Osteoblast (primary cell): Measurements from ENCODE around the gene TLCD3B. TPM values are rescaled to one million over a fixed set of nuclear protein-coding genes. Genes with fewer than 3 reads are reported as not detected.

Experiments
- DNase-seq: peaks from one replicate; pipeline ENCODE4 v3.0.0; 2011; ENCODE audit warnings: low spot score, mixed read lengths; ENCODE audit not compliant: insufficient read length; ENCODE audit errors: missing footprints
- H2AFZ ChIP-seq: 2 replicates; pipeline ENCODE4 v1.6.0; 2011; ENCODE audit warnings: mild to moderate bottlenecking, low read length
- H3K27ac ChIP-seq: 2 replicates; pipeline ENCODE4 v1.5.1; 2011; ENCODE audit warnings: mild to moderate bottlenecking, low read depth, low read length, moderate library complexity
- H3K27me3 ChIP-seq: 2 replicates; pipeline ENCODE4 v1.6.0; 2012; ENCODE audit warnings: mild to moderate bottlenecking, control low read depth, inconsistent platforms, low read length, moderate library complexity; ENCODE audit not compliant: insufficient read depth
- H3K36me3 ChIP-seq: 2 replicates; pipeline ENCODE4 v1.5.1; 2011; ENCODE audit warnings: mild to moderate bottlenecking, low read length, control low read depth, moderate library complexity; ENCODE audit not compliant: insufficient read depth
- H3K4me1 ChIP-seq: 2 replicates; pipeline ENCODE4 v1.5.1; 2011; ENCODE audit warnings: mild to moderate bottlenecking, low read length, control low read depth, moderate library complexity; ENCODE audit not compliant: insufficient read depth
- H3K4me2 ChIP-seq: 2 replicates; pipeline ENCODE4 v1.6.0; 2011; ENCODE audit warnings: mild to moderate bottlenecking, low read length; ENCODE audit not compliant: insufficient read depth
- H3K4me3 ChIP-seq: fragments of 200-600 bp; sonication (generic); 3 replicates; pipeline ENCODE4 v1.5.1; 2012; ENCODE audit warnings: mild to moderate bottlenecking, low read length, inconsistent platforms; ENCODE audit not compliant: insufficient read depth
- H3K79me2 ChIP-seq: 2 replicates; pipeline ENCODE4 v1.6.0; 2012; ENCODE audit warnings: mild to moderate bottlenecking, low read length, control low read depth, inconsistent platforms; ENCODE audit not compliant: insufficient read depth
- H3K9me3 ChIP-seq: 2 replicates; pipeline ENCODE4 v1.5.1; 2011; ENCODE audit warnings: low read depth, low read length, control low read depth
- H4K20me1 ChIP-seq: 2 replicates; pipeline ENCODE4 v1.6.0; 2012; ENCODE audit warnings: mild to moderate bottlenecking, low read length, control low read depth; ENCODE audit not compliant: insufficient read depth
- CTCF ChIP-seq: IDR thresholded peaks from 2 replicates; pipeline ENCODE4 v1.5.1; 2011; ENCODE audit warnings: mild to moderate bottlenecking, low read depth, low read length, moderate library complexity; ENCODE audit errors: extremely low read depth
- total RNA-seq: library from RNA; depleted of rRNA; stranded (reverse); fragments of >200 nt; gene quantifications from 2 replicates; pipeline ENCODE4 v1.2.3, GENCODE V29; 2012

Gene TLCD3B
- total RNA-seq, 1 donor, result 0.36 TPM

- peaks cover 9% of the 10 kb centered on the region for H3K36me3 ChIP-seq
- H3K4me1 ChIP-seq, result peaks cover 8% of the 10 kb centered on the region
- no peak overlapping the region for H3K4me2 ChIP-seq
- H3K4me3 ChIP-seq, result no peak overlapping the region
- H2AFZ ChIP-seq, result no peak overlapping the region
- peaks cover 11% of the 10 kb centered on the region for H3K79me2 ChIP-seq
- H4K20me1 ChIP-seq, result peaks cover 4% of the 10 kb centered on the region
- DNase-seq, result peak; percentile 88
- H3K9me3 ChIP-seq, result no peaks in the 10 kb centered on the region
- H3K27ac ChIP-seq, result no peak overlapping the region
- H3K27me3 ChIP-seq, result no peaks in the 10 kb centered on the region
- TF ChIP-seq CTCF, result no peak
Observed at GRCh38 chr16:30000735-30001631, 30.1 kb downstream of the TLCD3B start.

- no peak for DNase-seq
- Histone ChIP-seq H3K4me2 (no peak overlapping the region), H4K20me1 (peaks cover 4% of the 10 kb centered on the region), H3K27ac (no peak overlapping the region), H3K36me3 (peaks cover 9% of the 10 kb centered on the region), H3K4me1 (peaks cover 15% of the 10 kb centered on the region), H2AFZ (no peak overlapping the region), H3K4me3 (no peak overlapping the region), H3K27me3 (no peaks in the 10 kb centered on the region), H3K9me3 (no peaks in the 10 kb centered on the region), H3K79me2 (peaks cover 11% of the 10 kb centered on the region)
- TF ChIP-seq CTCF, result no peak
Observed at GRCh38 chr16:29999605-30000004, 31.5 kb downstream of the TLCD3B start.

GRCh38 chr16:29996766-29997250 lies 34.3 kb downstream of the TLCD3B start:
- Histone ChIP-seq H3K79me2 (peaks cover 11% of the 10 kb centered on the region), H3K9me3 (no peaks in the 10 kb centered on the region), H2AFZ (peak overlapping the region; percentile 86), H3K36me3 (peaks cover 27% of the 10 kb centered on the region), H3K27ac (peak overlapping the region; percentile 96), H3K4me2 (peak overlapping the region; percentile 98), H4K20me1 (peaks cover 4% of the 10 kb centered on the region), H3K4me1 (peaks cover 19% of the 10 kb centered on the region), H3K27me3 (no peaks in the 10 kb centered on the region), H3K4me3 (peak overlapping the region; percentile 93)
- no peak for TF ChIP-seq CTCF
- DNase-seq, result no peak

- Histone ChIP-seq H3K79me2 (peaks cover 11% of the 10 kb centered on the region), H3K27me3 (no peaks in the 10 kb centered on the region), H4K20me1 (peaks cover 4% of the 10 kb centered on the region), H3K4me3 (peak within 1 kb of the TSS; percentile 93), H3K4me2 (peak within 1 kb of the TSS; percentile 98), H3K4me1 (peaks cover 19% of the 10 kb centered on the region), H3K27ac (peak within 1 kb of the TSS; percentile 96), H2AFZ (peak within 1 kb of the TSS; percentile 86), H3K36me3 (peaks cover 26% of the 10 kb centered on the region), H3K9me3 (no peaks in the 10 kb centered on the region)
- DNase-seq, result peak; percentile 100
- TF ChIP-seq CTCF, result no peak
Observed at GRCh38 chr16:29995911-29996765, 34.9 kb downstream of the TLCD3B start, which contains the start of gene INO80E. INO80E (plus strand) TSS chr16:29996241; CDS start chr16:29996311, 70 bp downstream.
